ENCODE results near the gene ELMO3.
A peak's percentile ranks its signal among the peaks of the same experiment; 100 is the strongest.

The ELMO3 gene

GRCh38 chr16:67169011-67169451, 29.9 kb upstream of the ELMO3 start:
- Mint-ChIP-seq H3K36me3 (ENCODE audit: insufficient read depth) (peaks cover 5% of the 10 kb centered on the region), H3K27ac (no peak overlapping the region), H3K27me3 (peaks cover 36 to 71% of the 10 kb centered on the region in 2 donors), H3K4me3 (no peak overlapping the region), H3K4me1 (ENCODE audit: low read depth in 2 of 2) (peaks cover 25 to 31% of the 10 kb centered on the region in 2 donors), H3K9me3 (no peaks in the 10 kb centered on the region)
- DNase-seq (no peak), ATAC-seq (replicated peaks) (no peak)

- H3K9me3 Mint-ChIP-seq, result no peaks in the 10 kb centered on the region
- DNase-seq, result peak in 1 of 3 experiments; percentile 29
- H3K36me3 Mint-ChIP-seq (ENCODE audit: insufficient read depth), result peaks cover 5% of the 10 kb centered on the region
- H3K27me3 Mint-ChIP-seq, result peaks cover 36 to 69% of the 10 kb centered on the region in 2 donors
- peaks cover 27 to 32% of the 10 kb centered on the region in 2 donors for H3K4me1 Mint-ChIP-seq (ENCODE audit: low read depth in 2 of 2)
- H3K27ac Mint-ChIP-seq, result no peak overlapping the region
- ATAC-seq (replicated peaks), result no peak
- H3K4me3 Mint-ChIP-seq, result peak overlapping the region; percentile 72 to 75
Measured at GRCh38 chr16:67169642-67170167, 29.2 kb upstream of the ELMO3 start.

GRCh38 chr16:67170168-67170948, 28.6 kb upstream of the ELMO3 start, which contains the start of gene NOL3:
Gene NOL3 (plus strand): TSS chr16:67170538.
- Mint-ChIP-seq H3K4me1 (ENCODE audit: low read depth in 2 of 2) (peaks cover 27 to 30% of the 10 kb centered on the region in 2 donors), H3K27me3 (peaks cover 31 to 62% of the 10 kb centered on the region in 2 donors), H3K4me3 (peak within 1 kb of the TSS; percentile 72 to 75), H3K27ac (no peak within 1 kb of the TSS), H3K36me3 (ENCODE audit: insufficient read depth) (peaks cover 5% of the 10 kb centered on the region), H3K9me3 (no peaks in the 10 kb centered on the region)
- DNase-seq (no peak), ATAC-seq (replicated peaks) (no peak)

- peaks cover 28 to 55% of the 10 kb centered on the region in 2 donors for H3K27me3 Mint-ChIP-seq
- H3K36me3 Mint-ChIP-seq (ENCODE audit: insufficient read depth), result peaks cover 5% of the 10 kb centered on the region
- DNase-seq (no peak), ATAC-seq (replicated peaks) (no peak)
- no peak overlapping the region for H3K27ac Mint-ChIP-seq
- H3K9me3 Mint-ChIP-seq, result no peaks in the 10 kb centered on the region
- H3K4me3 Mint-ChIP-seq, result peak overlapping the region in 1 of 2 donors; percentile 15
- H3K4me1 Mint-ChIP-seq (ENCODE audit: low read depth in 2 of 2), result peaks cover 27 to 30% of the 10 kb centered on the region in 2 donors
Measured at GRCh38 chr16:67170949-67171649, 27.8 kb upstream of the ELMO3 start.

GRCh38 chr16:67173323-67173722, 25.6 kb upstream of the ELMO3 start:
- Mint-ChIP-seq H3K9me3 (no peaks in the 10 kb centered on the region), H3K4me1 (ENCODE audit: low read depth in 2 of 2) (peaks cover 31 to 37% of the 10 kb centered on the region in 2 donors), H3K36me3 (ENCODE audit: insufficient read depth) (no peaks in the 10 kb centered on the region), H3K27me3 (peaks cover 15 to 33% of the 10 kb centered on the region in 2 donors), H3K4me3 (peak overlapping the region; percentile 93 to 94), H3K27ac (peak overlapping the region in 1 of 2 donors; percentile 86)
- ATAC-seq (replicated peaks), result no peak
- DNase-seq, result no peak

GRCh38 chr16:67173808-67174705, 24.9 kb upstream of the ELMO3 start:
- DNase-seq, result peak; percentile 55 to 62 (median 57)
- peak; percentile 77 for ATAC-seq (replicated peaks)
- Mint-ChIP-seq H3K27ac (peak overlapping the region in 1 of 2 donors; percentile 86), H3K4me1 (ENCODE audit: low read depth in 2 of 2) (peaks cover 36 to 37% of the 10 kb centered on the region in 2 donors), H3K9me3 (no peaks in the 10 kb centered on the region), H3K36me3 (ENCODE audit: insufficient read depth) (no peaks in the 10 kb centered on the region), H3K27me3 (peaks cover 11 to 25% of the 10 kb centered on the region in 2 donors), H3K4me3 (peak overlapping the region; percentile 93 to 94)

GRCh38 chr16:67174706-67175231, 24.2 kb upstream of the ELMO3 start:
- peaks cover 34 to 35% of the 10 kb centered on the region in 2 donors for H3K4me1 Mint-ChIP-seq (ENCODE audit: low read depth in 2 of 2)
- H3K27me3 Mint-ChIP-seq, result peaks cover 9 to 18% of the 10 kb centered on the region in 2 donors
- H3K9me3 Mint-ChIP-seq, result no peaks in the 10 kb centered on the region
- no peaks in the 10 kb centered on the region for H3K36me3 Mint-ChIP-seq (ENCODE audit: insufficient read depth)
- H3K27ac Mint-ChIP-seq, result no peak overlapping the region
- H3K4me3 Mint-ChIP-seq, result peak overlapping the region; percentile 93 to 94
- ATAC-seq (replicated peaks) (no peak), DNase-seq (no peak)

GRCh38 chr16:67176662-67177061, 22.3 kb upstream of the ELMO3 start:
- Mint-ChIP-seq H3K4me1 (ENCODE audit: low read depth in 2 of 2) (peaks cover 26 to 28% of the 10 kb centered on the region in 2 donors), H3K36me3 (ENCODE audit: insufficient read depth) (no peaks in the 10 kb centered on the region), H3K27ac (no peak overlapping the region), H3K27me3 (peaks cover 0 to 3% of the 10 kb centered on the region in 2 donors), H3K4me3 (peak overlapping the region in 1 of 2 donors; percentile 26), H3K9me3 (no peaks in the 10 kb centered on the region)
- DNase-seq, result no peak
- ATAC-seq (replicated peaks), result no peak

- no peaks in the 10 kb centered on the region for H3K9me3 Mint-ChIP-seq
- peak overlapping the region; percentile 26 to 61 for H3K4me3 Mint-ChIP-seq
- H3K27ac Mint-ChIP-seq, result no peak overlapping the region
- no peaks in the 10 kb centered on the region for H3K27me3 Mint-ChIP-seq
- no peaks in the 10 kb centered on the region for H3K36me3 Mint-ChIP-seq (ENCODE audit: insufficient read depth)
- ATAC-seq (replicated peaks), result peak; percentile 62
- H3K4me1 Mint-ChIP-seq (ENCODE audit: low read depth in 2 of 2), result peaks cover 22 to 24% of the 10 kb centered on the region in 2 donors
- peak in 2 of 3 experiments; percentile 44 to 50 for DNase-seq
Measured at GRCh38 chr16:67177743-67178699, 20.9 kb upstream of the ELMO3 start.

- H3K4me1 Mint-ChIP-seq (ENCODE audit: low read depth in 2 of 2), result peaks cover 10 to 12% of the 10 kb centered on the region in 2 donors
- ATAC-seq (replicated peaks) (no peak), DNase-seq (no peak)
- no peaks in the 10 kb centered on the region for H3K9me3 Mint-ChIP-seq
- H3K27me3 Mint-ChIP-seq, result no peaks in the 10 kb centered on the region
- H3K4me3 Mint-ChIP-seq, result no peak overlapping the region
- no peaks in the 10 kb centered on the region for H3K36me3 Mint-ChIP-seq (ENCODE audit: insufficient read depth)
- no peak overlapping the region for H3K27ac Mint-ChIP-seq
Measured at GRCh38 chr16:67179421-67180080, 19.4 kb upstream of the ELMO3 start.

GRCh38 chr16:67180166-67180565, 18.8 kb upstream of the ELMO3 start:
- ATAC-seq (replicated peaks), result no peak

More at GRCh38 chr16:67180166-67180565, 18.8 kb upstream of the ELMO3 start:
- Mint-ChIP-seq H3K4me1 (ENCODE audit: low read depth in 2 of 2) (peaks cover 11 to 17% of the 10 kb centered on the region in 2 donors), H3K9me3 (no peaks in the 10 kb centered on the region), H3K4me3 (no peak overlapping the region), H3K27ac (no peak overlapping the region), H3K27me3 (no peaks in the 10 kb centered on the region), H3K36me3 (ENCODE audit: insufficient read depth) (peaks cover 2% of the 10 kb centered on the region)
- DNase-seq, result no peak
